Measurements from ENCODE around the gene YWHAE.

YWHAE gene

GRCh38 chr17:1302761-1303160 is 97.3 kb downstream of the YWHAE start:
- no peak for TF ChIP-seq CTCF (IDR thresholded peaks at IDR 0.05; ENCODE audit: low read depth, low read length)
- no peak overlapping the region for H3K4me3 ChIP-seq (ENCODE audit: low read depth, low read length)
- no peaks in the 10 kb centered on the region for H3K36me3 ChIP-seq
- no peaks in the 10 kb centered on the region for H3K9me3 ChIP-seq
- peaks cover 25% of the 10 kb centered on the region for H3K27me3 ChIP-seq
- DNase-seq = no peak
- no peaks in the 10 kb centered on the region for H3K4me1 ChIP-seq

GRCh38 chr17:1301546-1301945 is 98.5 kb downstream of the YWHAE start:
- Histone ChIP-seq H3K36me3 (no peaks in the 10 kb centered on the region), H3K9me3 (no peaks in the 10 kb centered on the region), H3K4me1 (no peaks in the 10 kb centered on the region), H3K4me3 (ENCODE audit: low read depth, low read length) (no peak overlapping the region), H3K27me3 (peaks cover 15% of the 10 kb centered on the region)
- no peak for TF ChIP-seq CTCF (IDR thresholded peaks at IDR 0.05; ENCODE audit: low read depth, low read length)
- no peak for DNase-seq

- DNase-seq = no peak
These were observed 99.6 kb downstream of the YWHAE start for GRCh38 chr17:1300371-1300905.

GRCh38 chr17:1299552-1300370 is 100.3 kb downstream of the YWHAE start:
- Histone ChIP-seq H3K4me1 (no peaks in the 10 kb centered on the region), H3K4me3 (ENCODE audit: low read depth, low read length) (no peak overlapping the region), H3K36me3 (no peaks in the 10 kb centered on the region), H3K27me3 (peaks cover 15% of the 10 kb centered on the region), H3K9me3 (no peaks in the 10 kb centered on the region)
- no peak for TF ChIP-seq CTCF (IDR thresholded peaks at IDR 0.05; ENCODE audit: low read depth, low read length)
- no peak for DNase-seq

More at GRCh38 chr17:1300371-1300905, 99.6 kb downstream of the YWHAE start:
- no peaks in the 10 kb centered on the region for H3K9me3 ChIP-seq
- no peak overlapping the region for H3K4me3 ChIP-seq (ENCODE audit: low read depth, low read length)
- H3K4me1 ChIP-seq = no peaks in the 10 kb centered on the region
- TF ChIP-seq CTCF (IDR thresholded peaks at IDR 0.05; ENCODE audit: low read depth, low read length) = no peak
- H3K36me3 ChIP-seq = no peaks in the 10 kb centered on the region
- H3K27me3 ChIP-seq = peaks cover 15% of the 10 kb centered on the region

GRCh38 chr17:1298606-1299005 is 101.4 kb downstream of the YWHAE start:
- no peak overlapping the region for H3K4me3 ChIP-seq (ENCODE audit: low read depth, low read length)
- no peaks in the 10 kb centered on the region for H3K9me3 ChIP-seq
- no peaks in the 10 kb centered on the region for H3K36me3 ChIP-seq
- no peak for DNase-seq
- no peaks in the 10 kb centered on the region for H3K4me1 ChIP-seq
- TF ChIP-seq CTCF (IDR thresholded peaks at IDR 0.05; ENCODE audit: low read depth, low read length) = no peak
- peaks cover 15% of the 10 kb centered on the region for H3K27me3 ChIP-seq

Data from BE2C (cell line).